Endothelial cell of umbilical vein (primary cell): ENCODE measurements around the gene SHISA9. TPM values are rescaled to one million over a fixed set of nuclear protein-coding genes. Genes with fewer than 3 reads are reported as not detected.

Source experiments
- BruUV-seq: library from RNA; stranded (reverse); fragments of 400-500 nt; replicated peaks from 2 replicates; lab custom pipeline; 2021; lab: Mats Ljungman, UMichigan
- CTCF ChIA-PET: fragments of 300-600, 350-600 bp; sonication (Branson Sonifier 250); formaldehyde crosslinking; loops from one replicate; lab custom pipeline; 2021; ENCODE audit warnings: antibody characterized with exemption, inconsistent platforms; lab: Charles Lee
- POLR2A ChIA-PET: fragments of 300-600, 350-600 bp; sonication (Branson Sonifier 250); formaldehyde crosslinking; loops from one replicate; lab custom pipeline; 2021; ENCODE audit warnings: antibody characterized with exemption, inconsistent platforms; lab: Charles Lee
- DNase-seq: peaks from one replicate; pipeline ENCODE4 v3.0.0-alpha.2; 2011; ENCODE audit warnings: low read depth, low spot score
- FAIRE-seq: peaks from 2 replicates; lab custom pipeline; 2011; peaks lifted over from hg19 to GRCh38; lab: Jason Lieb, UNC
- H2AFZ ChIP-seq: 2 replicates; pipeline ENCODE4 v1.6.0; 2012; ENCODE audit warnings: low read depth, low read length, control low read depth, inconsistent platforms
- H3K27ac ChIP-seq: 2 replicates; pipeline ENCODE4 v1.5.1; 2011; ENCODE audit warnings: low read depth, mild to moderate bottlenecking, control low read depth, low read length, moderate library complexity; ENCODE audit not compliant: insufficient read depth
- H3K27me3 ChIP-seq, 2 experiments: 2 replicates each; pipeline versions ENCODE4 v1.6.0 to v1.6.1; 2011; ENCODE audit warnings: low read length in 2 of 2, mixed read lengths in 1 of 2; ENCODE audit not compliant: control insufficient read depth in 2 of 2, insufficient read depth in 2 of 2
- H3K36me3 ChIP-seq, 2 experiments: 2 replicates in 1 of 2; 3 replicates in 1 of 2; pipeline ENCODE4 v1.5.1; 2011; ENCODE audit warnings: low read length in 2 of 2, mild to moderate bottlenecking in 1 of 2, moderate library complexity in 1 of 2; ENCODE audit not compliant: control insufficient read depth in 2 of 2, insufficient read depth in 2 of 2; ENCODE audit errors: extremely low read depth in 1 of 2
- H3K4me1 ChIP-seq: 3 replicates; pipeline ENCODE4 v1.5.1; 2011; ENCODE audit warnings: mild to moderate bottlenecking, low read length; ENCODE audit not compliant: control insufficient read depth, insufficient read depth; ENCODE audit errors: extremely low read depth
- H3K4me2 ChIP-seq: 2 replicates; pipeline ENCODE4 v1.6.1; 2011; ENCODE audit warnings: low read length, control low read depth, mixed read lengths; ENCODE audit not compliant: insufficient read depth
- H3K4me3 ChIP-seq, 3 experiments: fragments of 200-600 bp in 1 of 3; sonication (generic), shearing (Covaris generic) in 1 of 3; replicated peaks in 1 of 3; 2 replicates each; pipeline ENCODE4 v1.5.1; 2011 to 2016; ENCODE audit warnings: control low read depth in 3 of 3, low read length in 3 of 3, mild to moderate bottlenecking in 2 of 3, inconsistent platforms in 1 of 3, low read depth in 1 of 3, moderate library complexity in 1 of 3; ENCODE audit not compliant: insufficient read depth in 1 of 3
- H3K79me2 ChIP-seq: 2 replicates; pipeline ENCODE4 v1.6.0; 2012; ENCODE audit warnings: low read length, inconsistent platforms; ENCODE audit not compliant: control insufficient read depth, insufficient read depth
- H3K9ac ChIP-seq: replicated peaks from 2 replicates; pipeline ENCODE3; 2011; ENCODE audit warnings: low read length, control low read depth; ENCODE audit not compliant: insufficient read depth; ENCODE audit errors: extremely low read depth
- H3K9me1 ChIP-seq: replicated peaks from 3 replicates; pipeline ENCODE4 v1.6.0; 2011; ENCODE audit warnings: mild to moderate bottlenecking, low read length; ENCODE audit not compliant: control insufficient read depth, insufficient read depth; ENCODE audit errors: extremely low read depth
- H3K9me3 ChIP-seq: replicated peaks from 2 replicates; pipeline ENCODE4 v1.5.1; 2012; ENCODE audit warnings: low read length, inconsistent platforms; ENCODE audit not compliant: control insufficient read depth, insufficient read depth
- H4K20me1 ChIP-seq: replicated peaks from 2 replicates; pipeline ENCODE3; 2011; ENCODE audit warnings: mild to moderate bottlenecking, low read length; ENCODE audit not compliant: control insufficient read depth, insufficient read depth; ENCODE audit errors: extremely low read depth
- CTCF ChIP-seq, 2 donors: IDR thresholded peaks; 1 replicate in 1 of 2; 2 replicates in 1 of 2; pipeline ENCODE4 v1.5.1; 2011; ENCODE audit warnings: low read length in 2 of 2, mild to moderate bottlenecking in 2 of 2, moderate library complexity in 2 of 2, control low read depth in 1 of 2, inconsistent platforms in 1 of 2, low read depth in 1 of 2; ENCODE audit not compliant: insufficient read depth in 1 of 2; ENCODE audit errors: extremely low read depth in 1 of 2
- EZH2 ChIP-seq: IDR thresholded peaks from 2 replicates; pipeline ENCODE4 v1.6.1; 2012; ENCODE audit warnings: borderline replicate concordance, low read depth, mild to moderate bottlenecking, moderate library complexity, low read length, inconsistent platforms; ENCODE audit not compliant: severe bottlenecking
- FOS ChIP-seq: IDR thresholded peaks from 2 replicates; pipeline ENCODE4 v1.6.1; 2011; ENCODE audit warnings: mild to moderate bottlenecking, low read length, moderate library complexity, borderline replicate concordance; ENCODE audit not compliant: insufficient read depth
- GATA2 ChIP-seq: IDR thresholded peaks from 2 replicates; pipeline ENCODE4 v1.7.0; 2011; ENCODE audit warnings: low read depth, mild to moderate bottlenecking, moderate library complexity, mixed read lengths, low read length; ENCODE audit not compliant: insufficient read length, insufficient read depth
- JUN ChIP-seq: IDR thresholded peaks from 2 replicates; pipeline ENCODE4 v1.6.1; 2011; ENCODE audit warnings: borderline replicate concordance, low read depth; ENCODE audit not compliant: insufficient read length, insufficient read depth
- MAX ChIP-seq: IDR thresholded peaks from 2 replicates; pipeline ENCODE4 v1.6.1; 2011; ENCODE audit not compliant: insufficient read depth, insufficient read length
- MYC ChIP-seq: IDR thresholded peaks from one replicate; pipeline ENCODE4 v1.6.1; 2011; ENCODE audit warnings: mild to moderate bottlenecking, low read depth, low read length
- POLR2A ChIP-seq: IDR thresholded peaks from 2 replicates; pipeline ENCODE4 v1.6.1; 2012; ENCODE audit warnings: low read depth, mild to moderate bottlenecking, control low read depth, low read length
- POLR2AphosphoS5 ChIP-seq: IDR thresholded peaks from 2 replicates; pipeline ENCODE4 v1.6.1; 2012; ENCODE audit warnings: low read depth, mild to moderate bottlenecking, control low read depth, low read length, moderate library complexity; ENCODE audit not compliant: insufficient read depth
- dilution Hi-C: fragments of 300-500 bp; cut with MboI; formaldehyde crosslinking; loops from one replicate; pipeline ENCODE4 v1.15.0; 2019; ENCODE audit warnings: low sequenced_read_pairs; ENCODE audit not compliant: extremely low pct_ligation_motif_present
- intact Hi-C: fragments of 100-400 bp; cut with micrococcal nuclease; formaldehyde crosslinking; loops from one replicate; pipeline ENCODE4 v1.10.0; 2022
- polyA plus RNA-seq, 4 experiments: library from polyadenylated mRNA; depleted of rRNA in 3 of 4; stranded (reverse) in 3 of 4; unstranded in 1 of 4; fragments of >200 nt; gene quantifications; 2 replicates each; pipeline versions ENCODE4 v1.2.1 to v1.2.3, GENCODE V29; 2011 to 2012; ENCODE audit warnings: missing spikeins in 1 of 4
- total RNA-seq: library from RNA; stranded (reverse); gene quantifications from 2 replicates; pipeline ENCODE4 v1.2.3, GENCODE V29; 2021

SHISA9 gene
- total and polyA plus RNA-seq, 2 donors (not counting 3 experiments of a cell fraction or from before 2014, with no cell fraction given) = not detected

- dilution Hi-C loops (no loop called here), intact Hi-C loops (no loop called here)
- POLR2A ChIA-PET = no interaction called here
- no peak overlapping the region for H3K4me3 ChIP-seq
- no peaks in the 10 kb centered on the region for H4K20me1 ChIP-seq
- FAIRE-seq (no peak), DNase-seq (no peak)
- H2AFZ ChIP-seq = no peak overlapping the region
- CTCF ChIA-PET = no interaction called here
- H3K27ac ChIP-seq = no peak overlapping the region
- no peak overlapping the region for H3K9ac ChIP-seq
- H3K36me3 ChIP-seq = no peaks in the 10 kb centered on the region
- H3K9me1 ChIP-seq = no peaks in the 10 kb centered on the region
- no peaks in the 10 kb centered on the region for H3K79me2 ChIP-seq
- H3K9me3 ChIP-seq = peaks cover 5% of the 10 kb centered on the region
- BruUV-seq = no TSS peak
- no peaks in the 10 kb centered on the region for H3K27me3 ChIP-seq
- H3K4me1 ChIP-seq = no peaks in the 10 kb centered on the region
- TF ChIP-seq POLR2AphosphoS5 (no peak), JUN (no peak), MYC (no peak), GATA2 (no peak), EZH2 (no peak), POLR2A (no peak), CTCF (IDR thresholded peaks at IDR 0.05; ENCODE audit: extremely low read depth in 1 of 2, insufficient read depth in 1 of 2, low read depth in 1 of 2, low read length in 2 of 2) (no peak), FOS (no peak), MAX (no peak)
- no peak overlapping the region for H3K4me2 ChIP-seq
Measured at GRCh38 chr16:13203725-13204124, 302.3 kb downstream of the SHISA9 start.
